Adrenal gland (tissue), 5 donors: ENCODE measurements around the gene RNASE13.

Source experiments
- POLR2A ChIP-seq, 2 donors: fragments of 450-650 bp; IDR thresholded peaks; one replicate each; pipeline ENCODE4 v1.6.1; 2017; ENCODE audit warnings: antibody characterized with exemption in 2 of 2, mild to moderate bottlenecking in 2 of 2, moderate library complexity in 1 of 2
- TF ChIP-seq, protein P1 (sequence below), 6 experiments: fragments of 450-650 bp in 4 of 6; fragments of 200-600 bp in 2 of 6; sonication (generic) in 1 of 6; IDR thresholded peaks; 1 replicate in 5 of 6; 2 replicates in 1 of 6; pipeline versions ENCODE4 v1.5.1 to v1.8.0; 2016 to 2021; ENCODE audit warnings: antibody characterized with exemption in 6 of 6, mild to moderate bottlenecking in 2 of 6, moderate library complexity in 1 of 6
- donor health status: DM: no; HTN: no; CAD: no.

DNA sequence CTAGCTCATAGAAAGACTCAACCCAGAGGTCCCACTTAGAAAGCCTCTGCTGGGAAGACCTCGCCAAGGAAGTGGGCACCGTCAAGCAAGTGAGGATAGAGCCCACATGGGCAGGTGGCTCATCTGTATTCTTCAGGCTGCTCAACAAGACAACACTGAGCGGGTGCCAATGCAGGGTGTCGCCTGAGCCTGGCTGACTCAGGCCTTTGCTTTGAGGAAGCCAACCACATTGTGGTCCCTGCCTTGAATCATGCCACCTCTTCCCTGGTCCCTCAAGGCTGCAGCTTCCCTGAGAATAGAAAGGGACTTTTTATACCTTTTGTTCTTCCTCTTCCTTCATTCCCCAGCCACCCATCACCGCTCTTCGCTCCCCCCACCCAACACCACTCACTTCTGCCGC is 2.1 kb upstream of the RNASE13 start:
- TF ChIP-seq, protein P1, sequence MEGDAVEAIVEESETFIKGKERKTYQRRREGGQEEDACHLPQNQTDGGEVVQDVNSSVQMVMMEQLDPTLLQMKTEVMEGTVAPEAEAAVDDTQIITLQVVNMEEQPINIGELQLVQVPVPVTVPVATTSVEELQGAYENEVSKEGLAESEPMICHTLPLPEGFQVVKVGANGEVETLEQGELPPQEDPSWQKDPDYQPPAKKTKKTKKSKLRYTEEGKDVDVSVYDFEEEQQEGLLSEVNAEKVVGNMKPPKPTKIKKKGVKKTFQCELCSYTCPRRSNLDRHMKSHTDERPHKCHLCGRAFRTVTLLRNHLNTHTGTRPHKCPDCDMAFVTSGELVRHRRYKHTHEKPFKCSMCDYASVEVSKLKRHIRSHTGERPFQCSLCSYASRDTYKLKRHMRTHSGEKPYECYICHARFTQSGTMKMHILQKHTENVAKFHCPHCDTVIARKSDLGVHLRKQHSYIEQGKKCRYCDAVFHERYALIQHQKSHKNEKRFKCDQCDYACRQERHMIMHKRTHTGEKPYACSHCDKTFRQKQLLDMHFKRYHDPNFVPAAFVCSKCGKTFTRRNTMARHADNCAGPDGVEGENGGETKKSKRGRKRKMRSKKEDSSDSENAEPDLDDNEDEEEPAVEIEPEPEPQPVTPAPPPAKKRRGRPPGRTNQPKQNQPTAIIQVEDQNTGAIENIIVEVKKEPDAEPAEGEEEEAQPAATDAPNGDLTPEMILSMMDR (IDR thresholded peaks at IDR 0.05), result no peak
- no peak for TF ChIP-seq POLR2A (IDR thresholded peaks at IDR 0.05)
